Stimulated activated CD4-positive, alpha-beta T cell treated with anti-CD3 and anti-CD28 coated beads, Interleukin-12 subunit alpha, Interleukin-12 subunit beta, amount 100 ng/mL, for 4 hours (primary cell): ENCODE results near the gene IFI30.
"Not testable (repeated sequence)": the region's sequence is repeated elsewhere in the genome, so short reads cannot be mapped to it uniquely, and the experiment has no call there.

Experiments
- DNase-seq: peaks from one replicate; pipeline ENCODE4 v3.0.0-alpha.2; 2020

Gene IFI30

DNA sequence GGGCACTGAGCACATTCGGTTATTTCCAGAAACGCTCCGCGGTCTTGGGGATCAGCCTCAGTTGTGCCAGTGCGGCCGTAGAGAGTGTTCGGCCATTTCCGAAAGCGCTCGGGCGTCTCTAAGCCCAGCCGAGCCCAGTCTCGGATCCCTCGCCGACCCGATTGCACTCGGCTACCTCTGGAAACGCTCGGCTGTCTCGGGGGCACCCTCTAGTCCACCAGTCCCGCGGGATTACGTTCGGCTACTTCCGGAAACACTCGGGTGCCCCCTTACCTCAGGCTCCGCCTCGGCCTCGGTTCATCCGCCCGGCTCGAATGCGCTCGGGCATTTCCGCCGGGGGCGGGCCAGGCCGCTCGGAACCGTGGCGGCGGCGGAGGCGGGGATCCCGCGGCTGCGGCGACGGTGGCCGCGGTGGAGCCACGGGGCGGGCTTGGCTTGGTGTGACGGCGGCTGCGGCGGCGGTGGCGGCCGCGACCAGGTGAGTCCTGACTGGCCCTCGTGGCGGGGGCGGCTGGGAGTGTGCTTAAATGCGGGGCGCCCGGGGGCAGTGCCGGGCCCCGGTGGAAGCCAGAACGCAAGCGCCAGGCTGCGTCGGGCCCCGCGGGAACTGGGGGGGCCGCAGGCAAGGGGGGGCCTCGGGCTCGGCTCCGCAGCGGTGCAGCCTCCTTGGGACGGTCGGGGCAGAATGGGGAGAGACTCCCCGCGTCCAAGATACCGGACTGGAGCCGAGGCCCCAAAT, 20.6 kb upstream of the IFI30 start, which contains the start of gene PIK3R2:
Gene PIK3R2, plus strand, starts transcription at position 347 of the 739 bp plus-strand sequence. CDS start 2,717 bp downstream, outside the sequence.
- DNase-seq, result peak; percentile 100

- peak; percentile 29 for DNase-seq
Measured at GRCh38 chr19:18153556-18154134, 20.0 kb upstream of the IFI30 start.

DNA sequence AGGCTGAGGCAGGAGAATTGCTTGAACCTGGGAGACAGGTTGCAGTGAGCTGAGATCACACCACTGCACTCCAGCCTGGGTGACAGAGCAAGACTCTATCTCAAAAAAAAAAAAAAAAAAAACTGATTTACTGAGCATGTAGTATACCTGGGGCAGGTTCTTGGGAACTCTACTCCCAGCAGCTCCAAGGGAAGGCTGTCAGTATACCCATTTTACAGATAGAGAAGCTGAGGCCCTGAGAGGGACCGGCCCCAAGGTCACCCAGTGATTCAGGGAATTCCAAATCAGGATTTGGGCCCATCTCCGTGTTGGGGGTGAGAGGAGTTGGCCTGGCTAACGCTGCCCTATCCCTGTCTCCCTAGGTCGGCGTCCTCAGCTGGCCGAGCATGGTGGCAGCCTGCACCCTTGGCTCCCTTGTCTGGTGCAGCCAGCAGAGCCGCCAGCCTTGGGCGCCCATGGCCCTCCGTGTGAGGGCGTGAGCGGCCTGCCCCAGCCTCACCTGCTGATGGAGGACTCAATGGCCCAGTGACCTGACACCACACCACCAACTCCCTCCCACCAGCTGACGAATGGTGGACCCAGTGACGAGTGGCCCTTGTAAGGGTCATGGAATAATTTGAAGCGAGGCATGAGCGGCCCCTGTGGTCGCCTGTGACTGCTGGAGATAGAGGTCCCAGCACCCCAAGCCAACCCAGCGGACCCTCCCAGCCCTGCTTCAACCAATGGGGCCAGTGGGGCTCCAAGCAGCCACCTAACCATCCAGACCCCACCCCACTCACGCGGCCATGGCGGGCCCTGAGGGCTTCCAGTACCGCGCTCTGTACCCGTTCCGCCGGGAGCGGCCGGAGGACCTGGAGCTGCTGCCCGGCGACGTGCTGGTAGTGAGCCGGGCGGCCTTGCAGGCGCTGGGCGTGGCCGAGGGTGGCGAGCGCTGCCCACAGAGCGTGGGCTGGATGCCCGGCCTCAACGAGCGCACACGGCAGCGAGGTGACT, 18.2 kb upstream of the IFI30 start:
- no peak for DNase-seq

- DNase-seq, result no peak
Measured at GRCh38 chr19:18156268-18156667, 17.3 kb upstream of the IFI30 start.

DNA sequence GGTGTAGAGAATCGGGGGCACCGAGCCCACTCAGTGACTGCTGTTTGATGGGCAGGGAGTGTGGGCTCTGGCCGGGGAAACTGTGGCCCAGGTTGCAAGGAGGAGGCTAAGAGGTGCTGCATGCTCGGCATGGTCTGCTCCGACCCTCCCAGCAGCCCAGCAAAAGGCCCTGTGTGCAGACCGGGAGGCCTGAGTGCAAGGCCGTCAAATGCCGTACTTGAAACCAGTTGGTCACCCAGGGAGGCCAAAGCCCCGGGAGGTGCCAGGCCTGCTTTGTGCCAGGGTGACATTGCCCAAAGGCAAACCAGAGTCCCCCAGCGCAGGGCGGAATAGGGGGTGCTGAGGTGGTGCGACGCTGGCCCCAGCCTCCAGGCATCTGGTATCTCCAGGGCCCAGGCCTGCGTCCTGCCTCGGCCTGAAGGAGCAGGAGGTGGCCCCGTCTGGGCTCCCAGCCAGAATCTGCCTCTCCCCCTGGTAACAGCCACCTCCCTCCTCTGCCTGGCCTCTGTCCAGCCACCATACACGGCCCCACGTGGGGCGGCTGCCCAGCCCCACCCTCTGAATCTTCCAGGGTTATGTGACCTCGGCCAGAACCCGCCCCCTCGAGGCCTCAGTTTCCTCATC, 16.7 kb upstream of the IFI30 start:
- no peak for DNase-seq

- DNase-seq, result no peak
Measured at GRCh38 chr19:18157465-18158063, 16.0 kb upstream of the IFI30 start.

GRCh38 chr19:18158467-18158866, 15.1 kb upstream of the IFI30 start:
- DNase-seq, result no peak

DNA sequence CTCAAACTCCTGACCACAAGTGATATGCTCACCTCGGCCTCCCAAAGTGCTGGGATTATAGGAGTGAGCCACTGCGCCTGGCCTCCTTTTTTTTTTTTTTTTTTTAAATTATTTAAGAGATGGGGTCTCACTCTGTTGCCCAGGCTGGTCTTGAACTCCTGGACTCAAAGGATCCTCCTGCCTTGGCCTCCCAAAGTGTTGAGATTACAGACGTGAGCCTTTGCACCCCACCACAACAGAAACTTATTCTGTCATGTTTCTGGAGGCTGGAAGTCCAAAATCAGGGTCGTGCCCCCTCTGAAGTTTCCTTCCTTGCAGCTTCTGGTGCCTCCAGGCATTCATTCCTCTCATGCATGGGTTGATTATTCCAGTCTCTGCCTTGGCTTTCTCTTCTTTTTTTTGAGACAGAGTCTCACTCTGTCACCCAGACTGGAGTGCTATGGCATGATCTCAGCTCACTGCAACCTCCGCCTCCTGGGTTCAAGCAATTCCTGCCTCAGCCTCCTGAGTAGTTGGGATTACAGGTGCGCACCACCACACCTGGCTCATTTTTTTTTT, 14.5 kb upstream of the IFI30 start:
- DNase-seq, result not testable (repeated sequence)

DNA sequence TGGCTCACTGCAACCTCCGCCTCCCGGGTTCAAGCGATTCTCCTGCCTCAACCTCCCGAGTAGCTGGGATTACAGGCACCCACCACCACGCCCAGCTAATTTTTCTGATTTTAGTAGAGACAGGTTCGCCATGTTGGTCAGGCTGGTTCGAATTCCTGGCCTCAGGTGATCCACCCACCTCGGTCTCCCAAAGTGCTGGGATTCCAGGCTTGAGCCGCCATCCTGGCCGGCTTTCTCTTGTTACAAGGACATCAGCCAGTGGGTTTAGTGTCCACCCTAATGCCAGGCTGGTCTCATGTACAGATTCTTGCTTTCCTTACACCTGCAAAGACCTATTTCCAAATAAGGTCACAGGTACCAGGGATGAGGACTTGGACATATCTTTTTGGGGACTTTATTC, 13.8 kb upstream of the IFI30 start:
- DNase-seq, result no peak

DNA sequence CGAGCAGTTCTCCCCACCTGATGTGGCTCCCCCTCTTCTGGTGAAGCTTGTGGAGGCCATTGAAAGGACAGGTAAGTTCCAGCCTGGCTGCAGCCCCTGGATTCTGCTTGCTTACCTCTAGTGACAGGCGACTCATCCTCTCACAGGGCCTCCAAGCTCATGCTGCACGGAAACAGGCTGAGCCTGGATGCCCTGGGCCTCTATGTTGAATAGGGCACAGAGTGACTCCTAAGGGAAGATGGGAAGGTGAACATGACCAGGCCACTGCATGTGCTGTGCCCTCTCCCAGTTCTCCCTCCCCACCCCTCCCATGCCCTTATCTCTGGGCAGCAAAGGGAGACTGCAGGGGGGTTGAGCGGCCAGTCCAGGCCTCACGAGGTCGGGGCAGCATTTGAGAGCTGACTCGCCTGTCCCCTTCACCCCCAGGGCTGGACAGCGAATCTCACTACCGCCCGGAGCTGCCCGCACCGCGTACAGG, 13.1 kb upstream of the IFI30 start:
- no peak for DNase-seq

- peak; percentile 82 for DNase-seq
Measured at GRCh38 chr19:18160971-18161635, 12.5 kb upstream of the IFI30 start.

DNA sequence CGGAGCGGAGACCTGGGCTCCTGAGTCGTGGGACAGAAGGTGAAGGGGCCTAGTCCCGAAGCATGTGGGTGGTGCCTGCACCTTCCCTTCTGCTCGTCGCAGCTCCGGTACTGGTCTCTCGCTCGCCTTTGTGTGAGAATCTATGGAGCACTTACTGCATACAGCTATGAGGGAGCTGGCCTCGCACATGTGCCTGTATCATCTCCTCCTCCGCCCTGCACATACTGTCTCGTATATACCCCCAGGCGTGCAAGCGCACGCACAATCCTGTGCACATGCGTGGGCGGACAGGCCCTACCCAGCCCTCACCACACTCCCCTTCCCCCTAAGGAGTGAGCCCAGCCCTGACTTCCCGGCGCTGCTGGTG, 12.0 kb upstream of the IFI30 start:
- no peak for DNase-seq

- DNase-seq, result no peak
Measured at GRCh38 chr19:18164072-18164471, 9.5 kb upstream of the IFI30 start.

DNA sequence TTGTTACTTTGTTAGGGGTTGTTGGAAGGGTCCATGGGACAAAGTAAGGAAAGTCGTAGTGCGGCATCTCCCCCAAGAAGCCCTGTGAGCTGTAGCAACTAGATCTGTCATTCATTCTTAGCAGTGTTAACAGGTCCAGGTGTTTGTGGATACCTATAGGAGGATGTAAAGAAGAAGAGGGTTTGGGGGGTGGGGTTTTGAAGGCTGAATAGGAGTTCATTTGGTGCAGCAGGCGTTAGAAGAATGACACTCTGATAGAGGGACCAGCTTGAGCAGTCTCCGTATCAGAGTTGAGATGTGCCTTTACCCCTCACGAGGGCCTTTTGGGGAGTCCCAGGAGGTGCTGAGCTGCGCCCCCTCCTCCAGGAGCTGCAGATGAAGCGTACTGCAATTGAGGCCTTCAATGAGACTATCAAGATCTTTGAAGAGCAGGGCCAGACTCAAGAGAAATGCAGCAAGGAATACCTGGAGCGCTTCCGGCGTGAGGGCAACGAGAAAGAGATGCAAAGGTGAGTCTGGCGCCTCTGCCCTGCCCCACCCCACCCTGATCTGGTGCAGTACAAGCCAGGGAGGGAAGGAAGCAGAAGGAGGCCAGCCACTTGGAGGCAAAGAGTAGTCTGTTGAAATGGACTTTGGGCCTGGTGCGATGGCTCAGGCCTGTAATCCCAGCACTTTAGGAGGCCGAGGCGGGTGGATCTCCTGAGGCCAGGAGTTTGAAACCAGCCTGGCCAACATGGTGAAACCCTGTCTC, 7.6 kb upstream of the IFI30 start:
- DNase-seq, result no peak

DNA sequence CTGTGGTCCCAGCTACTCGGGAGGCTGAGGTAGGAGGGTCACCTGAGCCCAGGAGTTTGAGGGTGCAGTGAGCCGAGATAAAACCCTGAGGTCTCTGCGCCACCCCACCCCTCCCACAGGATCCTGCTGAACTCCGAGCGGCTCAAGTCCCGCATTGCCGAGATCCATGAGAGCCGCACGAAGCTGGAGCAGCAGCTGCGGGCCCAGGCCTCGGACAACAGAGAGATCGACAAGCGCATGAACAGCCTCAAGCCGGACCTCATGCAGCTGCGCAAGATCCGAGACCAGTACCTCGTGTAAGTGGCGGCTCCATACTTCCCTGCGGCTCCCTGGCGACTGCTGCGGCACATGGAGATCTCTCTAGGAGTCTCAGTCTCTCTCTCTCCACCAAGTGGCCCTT, 6.6 kb upstream of the IFI30 start:
- DNase-seq, result no peak

- DNase-seq, result peak; percentile 55
Measured at GRCh38 chr19:18167975-18168645, 5.5 kb upstream of the IFI30 start.

- no peak for DNase-seq
Measured at GRCh38 chr19:18168673-18169381, 4.8 kb upstream of the IFI30 start.

DNA sequence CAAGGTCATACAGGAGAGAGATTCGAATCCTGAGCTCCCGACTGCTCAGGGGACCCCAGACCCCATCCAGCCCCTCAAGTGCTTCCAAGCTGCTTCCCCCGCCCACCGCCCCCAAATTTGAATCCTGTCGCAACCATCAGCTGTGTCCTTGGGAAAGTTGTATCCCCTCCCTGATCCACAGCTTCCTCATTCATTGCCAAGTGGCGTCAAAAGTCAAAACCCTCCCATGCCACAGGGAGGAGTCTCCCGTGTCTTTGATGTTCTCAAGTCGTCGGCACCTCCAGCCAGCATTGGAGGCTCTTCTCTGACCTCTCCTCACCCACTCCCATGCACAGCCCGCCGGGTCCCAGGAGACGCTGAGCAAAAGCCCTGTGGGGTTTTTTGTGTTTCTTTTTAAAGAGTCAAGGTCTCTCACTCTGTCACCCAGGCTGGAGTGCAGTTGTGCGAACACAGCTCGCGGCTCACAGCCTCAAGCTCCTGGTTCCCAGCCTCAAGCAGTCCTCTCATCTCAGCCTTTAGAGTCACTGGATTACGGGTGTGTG, 2.8 kb upstream of the IFI30 start:
- DNase-seq, result no peak
